ENCODE measurements around the gene ABHD4. TPM values are rescaled to one million over a fixed set of nuclear protein-coding genes. Genes with fewer than 3 reads are reported as not detected.
"Not testable (repeated sequence)": the region's sequence is repeated elsewhere in the genome, so short reads cannot be mapped to it uniquely, and the experiment has no call there.

The ABHD4 gene
- total RNA-seq, 2 donors from 2014 or later = 31.2 to 36.7 TPM

DNA sequence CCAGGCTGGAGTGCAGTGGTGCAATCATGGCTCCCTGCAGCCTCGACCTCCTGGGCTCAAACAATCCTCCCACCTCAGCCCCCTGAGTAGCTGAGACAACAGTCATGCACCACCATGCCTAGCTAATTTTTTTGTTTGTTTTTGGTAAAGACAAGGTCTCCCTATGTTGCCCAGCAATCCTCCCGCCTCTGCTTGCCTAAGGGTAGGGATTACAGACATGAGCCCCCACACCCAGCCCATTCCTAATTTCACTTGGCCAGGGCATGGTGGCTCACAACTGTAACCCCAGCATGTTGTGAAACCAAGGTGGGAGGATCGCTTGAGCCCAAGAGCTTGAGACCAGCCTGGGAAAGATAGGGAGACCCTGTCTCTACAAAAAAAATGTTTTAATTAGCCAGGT lies 18.2 kb upstream of the ABHD4 start:
- intact Hi-C loops (cut with DNase I) = no loop called here
- DNase-seq (ENCODE audit: low spot score) = no peak

DNA sequence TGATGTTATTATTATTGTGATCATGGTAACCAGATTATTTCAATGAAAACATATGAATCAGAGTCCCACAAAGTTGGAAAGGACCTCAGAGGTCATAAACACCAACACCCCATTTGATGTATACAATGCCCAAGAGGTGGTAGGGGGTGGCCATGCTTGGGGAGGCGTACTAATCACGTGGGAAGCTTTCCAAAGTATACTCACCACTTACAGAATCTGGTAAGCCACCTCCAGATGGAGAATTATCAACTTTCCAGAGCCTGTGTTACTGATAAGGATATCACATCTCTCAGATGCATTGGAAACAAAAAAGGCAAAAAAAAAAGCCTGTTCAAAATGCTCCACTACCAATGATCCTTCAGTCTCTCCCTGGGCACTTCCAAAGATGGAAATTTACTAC lies 17.5 kb upstream of the ABHD4 start:
- intact Hi-C loops (cut with DNase I) = no loop called here
- no peak for DNase-seq (ENCODE audit: low spot score)

GRCh38 chr14:22583994-22584393 lies 14.1 kb upstream of the ABHD4 start:
- intact Hi-C loops (cut with DNase I) = no loop called here
- no peak for DNase-seq (ENCODE audit: low spot score)

DNA sequence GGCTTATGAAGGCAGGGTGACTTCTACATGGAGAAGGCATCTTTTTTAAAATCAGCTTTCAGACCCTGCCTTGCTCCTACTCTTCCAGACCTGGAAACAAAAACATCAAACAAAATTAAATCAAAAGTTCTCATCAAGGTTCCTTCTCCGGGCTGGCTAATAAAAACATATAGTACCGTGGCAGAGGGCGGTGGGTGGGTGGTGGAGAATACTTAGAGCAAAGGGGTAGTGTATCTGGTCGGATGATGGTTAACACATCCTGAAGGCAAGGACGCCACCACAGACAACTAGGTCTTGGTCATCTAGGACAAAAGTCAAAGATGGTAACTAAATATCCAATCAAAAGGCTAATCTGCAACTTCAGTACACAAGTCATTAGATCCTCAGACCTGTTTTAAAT lies 10.9 kb upstream of the ABHD4 start:
- intact Hi-C loops (cut with DNase I) = no loop called here
- no peak for DNase-seq (ENCODE audit: low spot score)

GRCh38 chr14:22587677-22588422 lies 10.2 kb upstream of the ABHD4 start:
- intact Hi-C loops (cut with DNase I); DNase-seq (ENCODE audit: low spot score): not testable (repeated sequence)

- DNase-seq (ENCODE audit: low spot score) = no peak
- intact Hi-C loops (cut with DNase I) = no loop called here
These were observed 9.5 kb upstream of the ABHD4 start for GRCh38 chr14:22588526-22589095.

DNA sequence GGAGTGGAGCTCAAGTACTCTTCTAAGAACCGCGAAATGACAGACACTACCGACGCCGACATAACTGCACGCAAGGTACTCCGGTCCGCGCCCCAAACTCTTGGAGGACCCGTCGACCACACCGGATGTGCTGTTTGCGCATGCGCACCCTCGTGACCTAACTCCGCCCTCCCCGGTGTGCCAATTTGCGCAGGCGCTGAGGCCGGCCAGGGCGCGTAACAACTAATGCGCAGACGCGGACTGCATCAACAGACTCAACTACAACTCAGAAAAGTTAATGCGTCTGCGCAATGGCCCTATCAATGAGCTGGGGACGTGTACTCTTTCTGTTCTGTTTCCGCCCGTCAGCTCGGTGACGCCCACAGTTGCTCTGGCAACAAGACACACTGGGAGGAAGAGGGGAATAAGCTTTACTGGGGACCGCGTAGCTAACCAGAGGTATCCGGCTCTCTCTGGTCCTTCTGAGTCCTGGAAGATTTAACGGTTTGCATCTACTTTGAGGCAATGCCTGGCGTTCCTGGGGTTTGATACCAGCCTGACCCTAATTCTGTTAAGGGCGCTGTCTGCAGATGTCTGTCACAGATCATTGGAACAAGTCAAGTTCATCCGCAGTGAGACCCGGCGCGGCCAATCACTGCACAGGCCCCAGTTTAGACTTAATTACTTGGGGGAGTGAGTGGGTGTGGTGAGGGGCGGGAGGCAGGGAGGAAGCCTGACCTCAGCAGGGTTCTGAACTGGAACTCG lies 8.8 kb upstream of the ABHD4 start, which contains the start of gene DAD1:
Gene DAD1, minus strand, starts transcription at position 129 of the 744 bp plus-strand sequence. Its CDS starts 67 bp downstream, at position 62.
- intact Hi-C loops (cut with DNase I) = no loop called here
- peak; percentile 100 for DNase-seq (ENCODE audit: low spot score)

DNA sequence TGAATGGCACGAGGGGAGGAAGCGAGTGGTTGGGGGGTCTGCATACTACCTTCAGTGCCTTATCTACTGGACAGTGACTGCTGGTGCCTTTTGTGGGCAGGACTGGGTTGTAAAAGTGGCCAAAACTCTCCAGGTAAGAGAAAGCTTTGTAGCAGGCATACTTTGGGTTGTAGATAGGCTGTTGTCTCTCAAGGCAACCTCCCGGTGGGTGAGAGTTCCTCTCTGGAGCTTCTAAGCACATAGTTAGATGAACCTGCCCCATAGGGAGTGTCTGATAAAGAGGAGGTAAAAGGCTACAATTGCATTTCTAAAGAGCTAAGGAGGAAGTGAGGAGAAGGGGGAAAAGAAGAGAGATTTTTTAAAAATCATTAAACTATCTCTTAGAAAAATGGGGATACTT lies 4.9 kb upstream of the ABHD4 start:
- no peak for DNase-seq (ENCODE audit: low spot score)
- intact Hi-C loops (cut with DNase I) = no loop called here

DNA sequence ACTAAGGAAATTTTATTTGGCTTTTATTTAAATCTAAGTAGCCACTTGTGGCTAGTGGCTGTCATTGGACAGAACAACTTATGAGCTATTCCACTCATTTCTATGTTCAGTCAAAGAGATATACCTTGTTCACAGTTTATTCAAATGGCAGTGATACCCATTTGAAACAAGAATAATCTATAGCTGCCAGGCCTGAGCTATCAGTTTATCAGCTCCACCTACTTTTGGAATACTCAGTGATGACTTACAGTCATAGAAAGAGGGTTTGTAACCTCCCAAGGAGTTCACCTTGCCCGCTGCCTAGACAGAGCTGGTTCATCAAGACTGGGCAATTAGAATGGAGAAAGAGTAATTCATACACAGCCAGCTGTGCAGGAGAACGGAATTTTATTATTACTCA lies 4.5 kb upstream of the ABHD4 start:
- intact Hi-C loops (cut with DNase I) = no loop called here

DNA sequence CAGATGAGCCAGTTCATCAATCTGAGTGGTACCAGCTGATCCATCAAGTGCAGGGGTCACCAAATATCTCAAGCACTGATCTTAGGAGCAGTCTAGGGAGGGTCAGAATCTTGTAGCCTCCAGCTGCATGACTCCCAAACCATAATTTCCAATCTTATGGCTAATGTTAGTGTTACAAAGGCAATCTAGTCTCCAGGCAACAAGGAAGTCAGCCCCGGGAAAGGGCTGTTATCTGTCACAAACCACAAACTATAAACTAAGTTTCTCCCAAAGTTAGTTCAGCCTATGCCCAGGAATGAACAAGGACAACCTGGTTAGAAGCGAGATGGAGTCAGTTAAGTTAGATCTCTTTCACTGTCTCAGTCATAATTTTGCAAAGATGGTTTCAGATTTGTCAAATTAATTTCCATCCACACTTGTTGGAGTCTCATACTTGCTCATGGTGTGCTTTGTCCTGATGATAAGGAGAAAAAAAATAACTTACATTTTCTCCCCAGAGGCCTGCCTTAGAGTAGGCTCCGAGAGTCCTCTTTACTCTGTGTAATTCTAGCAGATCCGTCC lies 3.9 kb upstream of the ABHD4 start:
- intact Hi-C loops (cut with DNase I) = no loop called here
- DNase-seq (ENCODE audit: low spot score) = no peak

More for the DNA sequence above, 4.5 kb upstream of the ABHD4 start:
- DNase-seq (ENCODE audit: low spot score) = no peak

- DNase-seq (ENCODE audit: low spot score) = no peak
- intact Hi-C loops (cut with DNase I) = no loop called here
These were observed 1.7 kb upstream of the ABHD4 start for GRCh38 chr14:22596354-22596879.

- DNase-seq (ENCODE audit: low spot score) = no peak
- intact Hi-C loops (cut with DNase I) = no loop called here
These were observed 835 bp upstream of the ABHD4 start for GRCh38 chr14:22597265-22597664.

DNA sequence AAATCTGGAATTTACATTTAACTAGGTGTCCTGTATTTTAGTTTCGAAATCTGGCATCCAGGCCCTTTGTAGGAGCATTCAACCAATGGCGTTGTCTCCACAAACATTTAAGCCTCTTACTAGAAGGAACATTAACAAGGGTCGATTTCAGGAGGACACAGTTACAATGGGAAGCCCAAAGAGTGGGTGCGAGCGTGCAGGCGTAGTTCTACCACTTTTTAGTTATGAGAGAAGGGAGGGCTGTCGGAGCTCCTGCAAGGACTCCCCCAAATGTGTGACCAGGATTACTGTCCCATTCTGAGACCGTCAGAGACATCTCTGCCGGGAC lies 365 bp upstream of the ABHD4 start:
- intact Hi-C loops (cut with DNase I) = no loop called here
- DNase-seq (ENCODE audit: low spot score) = no peak

- intact Hi-C loops (cut with DNase I) = no loop called here
- no peak for DNase-seq (ENCODE audit: low spot score)
These were observed 770 bp downstream of the ABHD4 start for GRCh38 chr14:22598896-22599244.

DNA sequence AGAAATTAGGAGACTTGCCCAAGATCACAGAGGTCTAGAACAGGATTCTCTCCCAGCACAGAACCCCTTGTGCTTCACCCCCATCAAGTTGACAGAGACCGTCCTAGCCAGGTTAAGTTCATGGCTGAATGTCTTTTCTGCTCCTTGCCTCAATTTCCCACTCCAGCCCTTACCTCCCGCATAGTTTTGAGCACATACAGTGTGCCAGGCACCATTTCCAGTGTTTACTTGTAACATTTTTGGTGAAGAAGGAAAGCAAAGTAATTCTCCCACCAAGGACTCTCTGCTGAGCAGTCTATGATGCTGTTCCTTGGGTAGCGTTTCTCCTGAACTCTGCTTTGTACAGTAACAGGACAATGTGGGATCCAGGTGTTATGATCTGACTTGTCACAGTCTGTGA lies 1.2 kb downstream of the ABHD4 start:
- no peak for DNase-seq (ENCODE audit: low spot score)
- intact Hi-C loops (cut with DNase I) = no loop called here

DNA sequence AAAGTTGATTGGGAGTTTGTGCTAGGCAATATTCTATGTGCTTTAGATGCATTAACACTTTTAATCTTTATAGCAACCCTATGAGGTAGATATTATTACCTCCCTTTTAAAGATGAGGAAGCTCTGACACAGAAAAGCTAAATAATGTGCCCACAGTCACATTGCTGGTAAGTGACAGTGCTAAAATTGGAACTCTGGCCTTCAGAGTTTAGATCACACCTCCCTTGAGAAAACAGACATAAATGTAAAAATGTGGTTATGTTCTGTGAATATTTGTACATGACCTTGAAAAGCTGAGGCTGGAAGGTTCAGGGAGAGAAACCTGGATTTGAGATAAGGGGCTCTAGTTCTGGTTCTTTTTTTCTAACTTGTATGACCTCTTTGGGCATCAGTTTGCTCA lies 1.9 kb downstream of the ABHD4 start:
- intact Hi-C loops (cut with DNase I) = no loop called here
- no peak for DNase-seq (ENCODE audit: low spot score)

DNA sequence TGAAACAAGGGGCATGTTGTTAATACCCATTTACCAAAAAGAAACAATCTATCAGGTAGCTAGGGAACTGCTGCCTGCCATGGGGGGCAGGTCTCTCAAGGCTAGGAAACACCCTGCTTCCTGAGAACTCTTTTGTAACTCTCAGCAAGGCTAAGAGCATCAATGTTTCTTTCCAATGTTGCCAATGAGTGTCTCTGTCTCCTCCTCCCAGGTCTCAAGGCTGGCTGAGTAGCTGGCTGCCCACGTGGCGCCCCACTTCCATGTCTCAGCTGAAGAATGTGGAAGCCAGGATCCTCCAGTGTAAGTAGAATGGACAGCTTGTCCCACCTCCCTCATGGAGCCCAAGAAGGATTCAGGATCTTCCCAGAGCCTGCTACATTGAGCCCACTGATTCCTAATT lies 3.4 kb downstream of the ABHD4 start:
- intact Hi-C loops (cut with DNase I) = no loop called here

DNA sequence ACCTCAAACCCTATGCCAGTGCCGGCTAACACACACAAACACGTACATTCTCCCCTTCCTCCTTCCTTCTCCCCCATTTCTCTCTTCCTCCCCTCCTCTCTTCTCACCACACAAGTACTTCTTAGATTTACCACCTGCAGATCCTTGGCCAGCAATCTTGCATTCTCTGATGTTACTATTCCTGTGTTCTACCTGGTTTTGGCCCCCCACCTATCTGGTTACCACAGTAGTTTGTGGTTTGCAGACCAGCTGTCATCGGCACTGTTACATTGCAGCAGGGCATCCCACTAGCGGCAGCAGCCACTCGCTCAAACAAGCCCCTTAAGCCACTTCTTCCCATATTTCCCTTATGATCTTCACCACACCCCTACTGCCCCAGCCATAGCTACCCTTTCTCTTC lies 3.9 kb downstream of the ABHD4 start:
- intact Hi-C loops (cut with DNase I) = no loop called here
- no peak for DNase-seq (ENCODE audit: low spot score)

More for the DNA sequence above, 3.4 kb downstream of the ABHD4 start:
- no peak for DNase-seq (ENCODE audit: low spot score)

DNA sequence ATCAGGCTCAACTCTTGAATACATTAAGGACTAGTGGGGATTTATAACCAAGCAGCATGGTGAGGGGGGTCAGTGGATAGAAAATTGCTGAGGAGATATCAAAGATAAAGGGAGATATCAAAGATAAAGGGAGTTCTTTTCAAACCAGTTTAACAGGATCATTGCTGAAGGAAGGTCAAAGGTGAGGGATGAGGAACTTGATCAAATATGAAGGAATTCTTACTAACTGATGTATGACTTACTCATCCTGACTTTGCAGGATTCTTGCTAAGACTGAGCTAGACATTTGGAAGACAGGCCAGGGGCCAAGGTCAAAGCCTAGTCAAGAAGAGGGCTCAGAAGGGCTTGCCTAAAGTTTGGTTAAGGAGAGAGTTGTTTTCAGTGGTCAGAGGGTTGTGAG lies 4.8 kb downstream of the ABHD4 start:
- no peak for DNase-seq (ENCODE audit: low spot score)
- intact Hi-C loops (cut with DNase I) = no loop called here

DNA sequence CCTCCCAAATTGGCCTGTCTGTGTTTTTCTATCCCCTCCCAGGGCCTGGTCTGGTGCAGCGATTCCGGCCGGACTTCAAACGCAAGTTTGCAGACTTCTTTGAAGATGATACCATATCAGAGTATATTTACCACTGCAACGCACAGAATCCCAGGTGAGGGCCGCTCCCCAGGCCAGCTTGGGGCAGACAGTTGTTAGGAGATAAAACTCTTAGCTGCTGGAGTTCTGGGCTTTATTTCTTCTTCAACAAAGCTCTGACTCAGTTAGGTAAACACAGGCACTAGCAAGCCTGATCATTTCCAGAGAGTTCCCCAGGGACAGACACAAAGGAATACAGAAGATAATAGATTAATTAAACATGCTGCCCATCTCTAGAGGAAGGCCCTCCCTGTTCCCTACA lies 8.3 kb downstream of the ABHD4 start:
- DNase-seq (ENCODE audit: low spot score) = no peak
- intact Hi-C loops (cut with DNase I) = no loop called here
